Common myeloid progenitor, CD34-positive (primary cell): ENCODE data around the gene RPTOR.

Source experiments
- CTCF ChIA-PET: fragments of 350-600 bp; sonication (Branson Sonifier 250); formaldehyde crosslinking; loops from one replicate; lab custom pipeline; 2021; ENCODE audit warnings: antibody characterized with exemption; lab: Charles Lee
- POLR2A ChIA-PET: fragments of 350-600 bp; sonication (Branson Sonifier 250); formaldehyde crosslinking; loops from one replicate; lab custom pipeline; 2021; ENCODE audit warnings: antibody characterized with exemption; lab: Charles Lee
- DNase-seq, 3 donors: peaks; one replicate each; pipeline versions ENCODE4 v3.0.0 to v3.0.0-alpha.2; 2013
- H3K27ac ChIP-seq, 2 experiments: 1 replicate in 1 of 2; 2 replicates in 1 of 2; pipeline ENCODE4 v1.7.0; 2013; ENCODE audit warnings: inconsistent platforms in 2 of 2, low read length in 2 of 2, mild to moderate bottlenecking in 2 of 2, low read depth in 1 of 2, moderate library complexity in 1 of 2; ENCODE audit not compliant: severe bottlenecking in 2 of 2, insufficient read depth in 1 of 2, poor library complexity in 1 of 2
- H3K27me3 ChIP-seq, 5 experiments: replicated peaks in 2 of 5; 1 replicate in 3 of 5; 2 replicates in 2 of 5; pipeline versions ENCODE4 v1.6.1 to v1.7.0; 2013; ENCODE audit warnings: low read length in 4 of 5, mild to moderate bottlenecking in 2 of 5, moderate library complexity in 2 of 5, inconsistent platforms in 1 of 5; ENCODE audit not compliant: insufficient read depth in 5 of 5, control insufficient read depth in 4 of 5
- H3K36me3 ChIP-seq, 4 experiments: 1 replicate in 2 of 4; 2 replicates in 2 of 4; pipeline versions ENCODE4 v1.6.1 to v1.7.0; 2013; ENCODE audit warnings: low read length in 3 of 4, control low read depth in 1 of 4, mild to moderate bottlenecking in 1 of 4; ENCODE audit not compliant: control insufficient read depth in 4 of 4, insufficient read depth in 4 of 4
- H3K4me1 ChIP-seq, 4 experiments: 1 replicate in 3 of 4; 2 replicates in 1 of 4; pipeline versions ENCODE4 v1.6.1 to v1.7.1; 2013; ENCODE audit warnings: low read length in 3 of 4, mild to moderate bottlenecking in 3 of 4, control low read depth in 1 of 4, inconsistent platforms in 1 of 4, moderate library complexity in 1 of 4; ENCODE audit not compliant: control insufficient read depth in 4 of 4, insufficient read depth in 4 of 4; ENCODE audit errors: control extremely low read depth in 1 of 4
- H3K4me3 ChIP-seq, 7 experiments: 1 replicate in 4 of 7; 2 replicates in 3 of 7; pipeline versions ENCODE4 v1.5.1 to v1.7.0; 2013; ENCODE audit warnings: mild to moderate bottlenecking in 7 of 7, low read length in 6 of 7, moderate library complexity in 6 of 7, inconsistent platforms in 2 of 7, low read depth in 2 of 7, control low read depth in 1 of 7; ENCODE audit not compliant: insufficient read depth in 4 of 7, control insufficient read depth in 1 of 7; ENCODE audit errors: extremely low read depth in 1 of 7
- H3K9me3 ChIP-seq, 5 experiments: 1 replicate in 4 of 5; 2 replicates in 1 of 5; pipeline versions ENCODE4 v1.6.1 to v1.7.1; 2013; ENCODE audit warnings: low read length in 4 of 5, mild to moderate bottlenecking in 2 of 5, inconsistent platforms in 1 of 5, low read depth in 1 of 5, moderate library complexity in 1 of 5; ENCODE audit not compliant: control insufficient read depth in 4 of 5, insufficient read depth in 2 of 5; ENCODE audit errors: control extremely low read depth in 1 of 5
- WGBS: methylation state at CpG from one replicate; pipeline ENCODE4 v1.1.5; 2013; ENCODE audit not compliant: insufficient coverage; 5-methylcytosine and 5-hydroxymethylcytosine counted together

Gene RPTOR

DNA sequence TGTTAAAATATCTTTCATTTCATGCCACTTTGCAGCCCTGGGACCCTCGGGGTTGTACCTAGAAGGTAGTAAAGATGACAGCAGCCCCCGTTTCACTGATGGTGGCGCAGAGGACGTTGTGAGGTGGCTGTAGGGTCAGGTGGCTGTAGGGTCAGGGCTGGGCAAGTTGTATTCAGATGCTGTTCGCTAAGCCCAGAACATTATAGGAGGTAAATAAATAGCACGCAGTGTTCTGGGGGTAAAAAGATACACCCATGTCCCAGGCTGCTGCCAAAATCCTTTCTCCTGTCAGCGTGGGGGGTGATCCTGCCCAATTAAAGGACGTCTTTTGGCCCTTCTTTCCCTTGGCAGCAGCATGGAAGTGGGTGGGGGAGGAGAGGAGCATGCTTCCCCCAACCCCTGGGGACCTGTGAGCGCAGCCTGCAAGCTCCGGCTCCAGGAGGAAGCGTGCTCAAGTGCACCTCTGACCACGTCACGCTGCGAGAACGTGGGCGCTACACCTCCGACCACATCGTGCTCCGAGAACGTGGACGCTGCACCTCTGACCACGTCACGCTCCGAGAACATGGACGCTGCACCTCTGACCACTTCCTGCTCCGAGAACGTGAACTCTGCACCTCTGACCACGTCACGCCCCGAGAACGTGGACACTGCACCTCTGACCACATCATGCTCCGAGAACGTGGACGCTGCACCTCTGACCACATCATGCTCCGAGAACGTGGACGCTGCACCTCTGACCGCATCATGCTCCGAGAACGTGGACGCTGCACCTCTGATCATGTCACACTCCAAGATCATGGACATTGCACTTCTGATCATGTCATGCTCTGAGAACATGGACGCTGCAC is 182.1 kb downstream of the RPTOR start:
- WGBS = 94% methylated on average over 39 of the region's 42 CpGs
- H3K36me3 ChIP-seq = no peaks in the 10 kb centered on the region
- no peak overlapping the region for H3K27ac ChIP-seq
- H3K27me3 ChIP-seq = no peaks in the 10 kb centered on the region
- no peak for DNase-seq
- H3K4me1 ChIP-seq = no peaks in the 10 kb centered on the region
- POLR2A ChIA-PET = no interaction called here
- H3K9me3 ChIP-seq = no peaks in the 10 kb centered on the region
- CTCF ChIA-PET = no interaction called here
- no peak overlapping the region for H3K4me3 ChIP-seq

DNA sequence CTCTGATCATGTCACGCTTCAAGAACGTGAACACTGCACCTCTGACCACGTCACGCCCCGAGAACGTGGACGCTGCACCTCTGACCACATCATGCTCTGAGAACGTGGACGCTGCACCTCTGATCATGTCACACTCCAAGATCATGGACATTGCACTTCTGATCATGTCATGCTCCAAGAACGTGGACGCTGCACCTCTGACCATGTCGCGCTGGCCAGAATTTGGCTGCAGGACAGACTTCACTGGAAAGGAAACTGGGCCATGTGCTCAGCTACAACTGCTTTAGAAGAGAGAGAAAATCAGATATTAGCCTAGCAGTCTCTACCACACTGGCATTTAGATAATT is 182.7 kb downstream of the RPTOR start:
- Histone ChIP-seq H3K4me3 (no peak overlapping the region), H3K36me3 (no peaks in the 10 kb centered on the region), H3K4me1 (no peaks in the 10 kb centered on the region), H3K27me3 (no peaks in the 10 kb centered on the region), H3K9me3 (no peaks in the 10 kb centered on the region), H3K27ac (no peak overlapping the region)
- no peak for DNase-seq
- WGBS = 98% methylated on average over 13 of the region's 13 CpGs
- ChIA-PET CTCF (no interaction called here), POLR2A (no interaction called here)

DNA sequence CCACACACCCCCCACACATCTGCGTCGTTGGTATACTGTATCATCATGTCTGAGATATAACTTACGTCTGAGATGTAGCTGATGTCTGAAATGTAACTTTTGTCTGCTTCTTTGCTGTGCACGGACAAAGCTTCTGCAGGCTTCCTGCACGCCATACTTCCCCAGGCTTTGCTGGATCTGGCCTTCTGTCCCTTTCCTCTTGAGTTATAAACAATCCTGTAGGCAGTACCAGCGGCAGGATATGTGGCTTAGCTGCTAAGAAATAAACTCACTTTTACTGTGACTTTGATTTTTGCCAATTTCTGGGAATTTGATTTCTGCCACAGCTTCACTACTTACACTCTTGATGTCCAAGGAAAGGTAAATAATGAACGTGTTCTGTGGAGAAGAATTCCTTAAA is 184.4 kb downstream of the RPTOR start:
- CTCF ChIA-PET = no interaction called here
- 96% methylated on average over 2 of the region's 7 CpGs for WGBS

DNA sequence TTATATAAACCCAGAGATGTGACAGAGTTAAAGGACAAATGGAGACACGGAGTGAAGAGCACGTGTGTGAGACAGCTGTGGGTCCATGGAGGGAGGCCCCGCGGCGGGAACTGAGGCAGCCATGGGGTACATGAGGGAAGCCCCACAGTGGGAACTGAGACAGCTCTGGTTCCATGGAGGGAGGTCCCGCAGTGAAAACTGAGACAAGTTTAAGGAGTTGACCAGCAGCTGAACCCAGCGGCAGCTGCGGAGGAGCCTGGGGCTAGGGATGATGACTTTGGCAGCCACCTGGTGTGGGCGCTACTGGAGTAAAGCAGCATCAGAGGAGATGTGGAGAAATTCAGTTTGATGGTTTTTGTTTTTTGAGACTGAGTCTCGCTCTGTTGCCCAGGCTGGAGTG is 185.1 kb downstream of the RPTOR start:
- POLR2A ChIA-PET = no interaction called here

More for the DNA sequence above, 184.4 kb downstream of the RPTOR start:
- Histone ChIP-seq H3K9me3 (no peaks in the 10 kb centered on the region), H3K36me3 (no peaks in the 10 kb centered on the region), H3K4me1 (peaks cover 0 to 4% (median 0%) of the 10 kb centered on the region in 4 experiments), H3K27me3 (no peaks in the 10 kb centered on the region), H3K27ac (no peak overlapping the region), H3K4me3 (no peak overlapping the region)
- POLR2A ChIA-PET = no interaction called here
- no peak for DNase-seq

DNA sequence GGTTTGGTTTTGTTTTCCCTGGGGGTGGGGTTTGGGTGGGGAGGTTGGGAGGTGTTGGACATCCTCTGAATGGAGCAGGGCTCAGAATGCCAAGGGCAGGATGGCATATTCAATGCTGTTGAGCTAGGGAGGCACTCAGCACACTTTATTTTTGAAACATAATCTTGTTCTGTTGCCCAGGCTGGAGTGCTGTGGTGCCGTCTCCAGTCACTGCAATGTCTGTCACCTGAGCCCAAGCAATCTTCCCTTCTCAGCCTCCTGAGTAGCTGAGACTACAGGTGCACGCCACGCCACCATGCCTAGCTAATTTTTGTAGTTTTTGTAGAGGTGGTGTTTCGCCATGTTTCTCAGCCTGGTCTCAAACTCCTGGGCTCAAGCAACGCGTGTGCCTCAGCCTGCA is 186.1 kb downstream of the RPTOR start:
- Histone ChIP-seq H3K4me1 (peaks cover 0 to 17% (median 3%) of the 10 kb centered on the region in 4 experiments), H3K9me3 (no peaks in the 10 kb centered on the region), H3K27me3 (no peaks in the 10 kb centered on the region), H3K27ac (no peak overlapping the region), H3K36me3 (peaks cover 0 to 2% (median 0%) of the 10 kb centered on the region in 4 experiments), H3K4me3 (no peak overlapping the region)
- CTCF ChIA-PET = no interaction called here
- WGBS = 100% methylated on average over 4 of the region's 6 CpGs
- POLR2A ChIA-PET = no interaction called here
- DNase-seq = no peak

More for the DNA sequence above, 185.1 kb downstream of the RPTOR start:
- WGBS = 98% methylated on average over 9 of the region's 10 CpGs
- Histone ChIP-seq H3K27ac (no peak overlapping the region), H3K4me1 (peaks cover 0 to 12% (median 3%) of the 10 kb centered on the region in 4 experiments), H3K36me3 (no peaks in the 10 kb centered on the region), H3K4me3 (no peak overlapping the region), H3K9me3 (no peaks in the 10 kb centered on the region), H3K27me3 (no peaks in the 10 kb centered on the region)
- CTCF ChIA-PET = no interaction called here
- DNase-seq = no peak

DNA sequence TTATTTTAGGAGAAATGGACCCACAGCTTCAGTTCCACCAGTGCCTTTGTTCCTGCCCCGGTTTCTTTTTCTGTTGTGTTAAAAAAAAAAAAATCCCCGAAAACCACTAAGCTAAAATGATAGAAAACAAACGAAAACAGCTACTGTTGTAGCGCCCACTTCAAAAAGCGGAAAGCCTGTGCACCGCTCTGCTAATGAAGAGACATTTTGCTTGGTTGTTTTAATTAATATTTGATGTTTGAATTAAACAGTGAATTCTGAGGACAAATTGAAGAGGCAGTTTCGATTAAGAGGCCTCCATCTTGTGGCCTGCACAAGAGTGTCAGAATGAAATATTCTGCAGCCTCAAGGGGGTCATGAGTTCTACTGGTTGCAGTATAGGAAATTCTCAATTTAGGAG is 186.7 kb downstream of the RPTOR start:
- no peaks in the 10 kb centered on the region for H3K27me3 ChIP-seq
- DNase-seq = no peak
- peaks cover under 1 to 23% (median 6%) of the 10 kb centered on the region in 4 experiments for H3K4me1 ChIP-seq
- ChIA-PET CTCF (no interaction called here), POLR2A (no interaction called here)
- H3K27ac ChIP-seq = no peak overlapping the region
- H3K36me3 ChIP-seq = peaks cover 0 to 2% (median 0%) of the 10 kb centered on the region in 4 experiments
- no peak overlapping the region for H3K4me3 ChIP-seq
- 86% methylated on average over 5 of the region's 7 CpGs for WGBS
- H3K9me3 ChIP-seq = no peaks in the 10 kb centered on the region

DNA sequence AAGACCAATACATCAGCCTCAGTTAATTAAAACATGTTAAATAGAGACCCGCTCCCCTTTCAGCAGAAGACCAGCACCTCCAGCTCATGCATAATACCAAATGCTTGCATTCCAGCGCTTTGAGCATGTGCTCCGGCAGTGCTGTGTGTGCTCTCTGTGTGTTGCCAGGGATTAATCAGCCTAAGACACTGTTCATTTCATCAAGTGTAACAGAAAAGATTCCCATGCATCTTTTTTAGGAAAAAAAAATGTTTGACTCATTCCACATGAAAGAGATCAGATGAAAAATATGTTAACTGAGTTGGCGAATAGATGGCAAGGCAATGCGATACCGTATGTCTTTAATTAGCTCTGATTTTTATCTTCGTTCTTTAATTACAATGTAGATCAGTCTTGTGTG is 187.6 kb downstream of the RPTOR start:
- DNase-seq = no peak
- Histone ChIP-seq H3K36me3 (peaks cover 0 to 2% (median 0%) of the 10 kb centered on the region in 4 experiments), H3K4me1 (peaks cover 7 to 33% (median 15%) of the 10 kb centered on the region in 4 experiments), H3K27ac (no peak overlapping the region), H3K27me3 (no peaks in the 10 kb centered on the region), H3K9me3 (no peaks in the 10 kb centered on the region), H3K4me3 (no peak overlapping the region)
- CTCF ChIA-PET = no interaction called here
- POLR2A ChIA-PET = no interaction called here
- 100% methylated on average over 2 of the region's 7 CpGs for WGBS
